Keratinocyte (primary cell): ENCODE measurements around the gene C1QTNF12. TPM values are rescaled to one million over a fixed set of nuclear protein-coding genes. Genes with fewer than 3 reads are reported as not detected.

ENCODE experiments used
- DNase-seq: peaks from one replicate; pipeline ENCODE4 v3.0.0-alpha.2; 2011; ENCODE audit warnings: low read depth, missing footprints, low spot score
- FAIRE-seq: peaks from 2 replicates; lab custom pipeline; 2011; peaks lifted over from hg19 to GRCh38; lab: Jason Lieb, UNC
- H2AFZ ChIP-seq: 2 replicates; pipeline ENCODE4 v1.6.0; 2012; ENCODE audit warnings: low read length, control low read depth, inconsistent platforms; ENCODE audit not compliant: control insufficient read depth
- H3K27ac ChIP-seq: 2 replicates; pipeline ENCODE4 v1.5.1; 2011; ENCODE audit warnings: low read length; ENCODE audit not compliant: control insufficient read depth, insufficient read depth
- H3K27me3 ChIP-seq: 3 replicates; pipeline ENCODE4 v1.6.0; 2011; ENCODE audit warnings: low read length; ENCODE audit not compliant: control insufficient read depth, insufficient read depth; ENCODE audit errors: extremely low read depth
- H3K36me3 ChIP-seq, 2 experiments: 2 replicates in 1 of 2; 3 replicates in 1 of 2; pipeline ENCODE4 v1.5.1; 2011; ENCODE audit warnings: low read length in 2 of 2, mild to moderate bottlenecking in 1 of 2; ENCODE audit not compliant: control insufficient read depth in 2 of 2, insufficient read depth in 2 of 2; ENCODE audit errors: extremely low read depth in 1 of 2
- H3K4me1 ChIP-seq: 3 replicates; pipeline ENCODE4 v1.5.1; 2011; ENCODE audit warnings: low read length; ENCODE audit not compliant: control insufficient read depth, insufficient read depth; ENCODE audit errors: extremely low read depth
- H3K4me2 ChIP-seq: 3 replicates; pipeline ENCODE4 v1.6.0; 2011; ENCODE audit warnings: low read depth, low read length; ENCODE audit not compliant: control insufficient read depth, insufficient read depth; ENCODE audit errors: extremely low read depth
- H3K4me3 ChIP-seq, 3 experiments: fragments of 200-600 bp in 1 of 3; sonication (generic) in 1 of 3; 2 replicates in 2 of 3; 3 replicates in 1 of 3; pipeline ENCODE4 v1.5.1; 2011 to 2016; ENCODE audit warnings: low read length in 3 of 3, mild to moderate bottlenecking in 3 of 3, control low read depth in 2 of 3, inconsistent platforms in 1 of 3, low read depth in 1 of 3, mixed read lengths in 1 of 3, mixed run types in 1 of 3, moderate library complexity in 1 of 3; ENCODE audit not compliant: control insufficient read depth in 2 of 3, insufficient read depth in 2 of 3; ENCODE audit errors: extremely low read depth in 1 of 3
- H3K79me2 ChIP-seq: 2 replicates; pipeline ENCODE4 v1.6.0; 2012; ENCODE audit warnings: low read length; ENCODE audit not compliant: control insufficient read depth, insufficient read depth
- H3K9ac ChIP-seq: 3 replicates; pipeline ENCODE4 v1.6.0; 2011; ENCODE audit warnings: low read length; ENCODE audit not compliant: control insufficient read depth, insufficient read depth; ENCODE audit errors: extremely low read depth
- H3K9me1 ChIP-seq: 3 replicates; pipeline ENCODE4 v1.6.0; 2011; ENCODE audit warnings: low read length; ENCODE audit not compliant: control insufficient read depth, insufficient read depth; ENCODE audit errors: extremely low read depth
- H3K9me3 ChIP-seq: 2 replicates; pipeline ENCODE4 v1.5.1; 2012; ENCODE audit warnings: low read depth, low read length; ENCODE audit not compliant: control insufficient read depth
- H4K20me1 ChIP-seq: 3 replicates; pipeline ENCODE4 v1.6.0; 2011; ENCODE audit warnings: low read length; ENCODE audit not compliant: control insufficient read depth, insufficient read depth; ENCODE audit errors: extremely low read depth
- CTCF ChIP-seq, 3 experiments: IDR thresholded peaks in 1 of 3; conservative IDR thresholded peaks in 1 of 3; optimal IDR thresholded peaks in 1 of 3; 2 replicates in 2 of 3; 3 replicates in 1 of 3; pipeline versions ENCODE3 to v1.5.1; 2011; ENCODE audit warnings: low read length in 3 of 3, mild to moderate bottlenecking in 3 of 3, moderate library complexity in 2 of 3, control low read depth in 1 of 3, inconsistent platforms in 1 of 3; ENCODE audit not compliant: insufficient read depth in 2 of 3; ENCODE audit errors: extremely low read depth in 1 of 3
- EZH2 ChIP-seq: IDR thresholded peaks from one replicate; pipeline ENCODE4 v1.6.1; 2012; ENCODE audit warnings: inconsistent platforms, mild to moderate bottlenecking, low read length, moderate library complexity
- dilution Hi-C: fragments of 300-500 bp; cut with MboI; formaldehyde crosslinking; loops from one replicate; pipeline ENCODE4 v1.7.0; 2020; ENCODE audit warnings: low sequenced_read_pairs; ENCODE audit not compliant: extremely low pct_ligation_motif_present
- polyA plus RNA-seq, 5 experiments: library from polyadenylated mRNA; depleted of rRNA in 3 of 5; stranded (reverse) in 3 of 5; stranded (forward) in 1 of 5; unstranded in 1 of 5; fragments of >200 nt; gene quantifications; 1 replicate in 1 of 5; 2 replicates in 3 of 5; 3 replicates in 1 of 5; pipeline versions ENCODE4 v1.2.1 to v1.2.3, GENCODE V29; 2011 to 2012; ENCODE audit warnings: missing spikeins in 2 of 5, low read depth in 1 of 5, low replicate concordance in 1 of 5

Gene C1QTNF12
- polyA plus RNA-seq, 1 donor (not counting 4 experiments of a cell fraction or from before 2014, with no cell fraction given), result 0.18 TPM

GRCh38 chr1:1267488-1268283, 21.2 kb upstream of the C1QTNF12 start:
- TF ChIP-seq EZH2 (no peak), CTCF (optimal IDR thresholded peaks at IDR 0.05 in 1 of 3, IDR thresholded peaks at IDR 0.05 in 1 of 3, conservative IDR thresholded peaks at IDR 0.05 in 1 of 3; ENCODE audit: extremely low read depth in 1 of 3, insufficient read depth in 2 of 3, low read length in 3 of 3) (no peak)
- Histone ChIP-seq H3K9me1 (peaks cover 7% of the 10 kb centered on the region), H3K36me3 (peaks cover 28 to 33% of the 10 kb centered on the region in 2 experiments), H3K4me1 (peaks cover 29% of the 10 kb centered on the region), H3K4me3 (no peak overlapping the region), H3K79me2 (peaks cover 64% of the 10 kb centered on the region), H3K4me2 (no peak overlapping the region), H3K9ac (no peak overlapping the region), H2AFZ (no peak overlapping the region), H4K20me1 (peaks cover 22% of the 10 kb centered on the region), H3K27me3 (no peaks in the 10 kb centered on the region), H3K27ac (no peak overlapping the region), H3K9me3 (no peaks in the 10 kb centered on the region)
- DNase-seq (no peak), FAIRE-seq (no peak)
- dilution Hi-C loops, result no loop called here

- H3K9me1 ChIP-seq, result no peaks in the 10 kb centered on the region
- H3K4me2 ChIP-seq, result no peak overlapping the region
- H3K9me3 ChIP-seq, result no peaks in the 10 kb centered on the region
- FAIRE-seq (peak; percentile 52), DNase-seq (peak; percentile 95)
- peaks cover 9% of the 10 kb centered on the region for H3K4me1 ChIP-seq
- H3K36me3 ChIP-seq, result peaks cover 36 to 39% of the 10 kb centered on the region in 2 experiments
- TF ChIP-seq EZH2 (no peak), CTCF (optimal IDR thresholded peaks at IDR 0.05 in 1 of 3, IDR thresholded peaks at IDR 0.05 in 1 of 3, conservative IDR thresholded peaks at IDR 0.05 in 1 of 3; ENCODE audit: extremely low read depth in 1 of 3, insufficient read depth in 2 of 3, low read length in 3 of 3) (peak; percentile 57 to 58 (median 57))
- H3K9ac ChIP-seq, result no peak overlapping the region
- H3K79me2 ChIP-seq, result peaks cover 37% of the 10 kb centered on the region
- H3K27ac ChIP-seq, result peak overlapping the region; percentile 67
- no peak overlapping the region for H2AFZ ChIP-seq
- dilution Hi-C loops, result no loop called here
- H3K27me3 ChIP-seq, result no peaks in the 10 kb centered on the region
- H3K4me3 ChIP-seq, result no peak overlapping the region
- H4K20me1 ChIP-seq, result peaks cover 13% of the 10 kb centered on the region
These were observed 18.3 kb upstream of the C1QTNF12 start for GRCh38 chr1:1264868-1265272.
